Fibroblast of lung (primary cell): ENCODE data around the gene ICOSLG. TPM values are rescaled to one million over a fixed set of nuclear protein-coding genes. Genes with fewer than 3 reads are reported as not detected.

Experiments used
- DNase-seq, 2 donors: peaks; one replicate each; pipeline versions ENCODE4 v3.0.0 to v3.0.0-alpha.2; 2010; ENCODE audit warnings: low read depth in 2 of 2
- H2AFZ ChIP-seq: 2 replicates; pipeline ENCODE4 v1.5.1; 2012; ENCODE audit warnings: low read length, control low read depth, inconsistent platforms
- H3K27ac ChIP-seq: 2 replicates; pipeline ENCODE4 v1.5.1; 2011; ENCODE audit warnings: low read length, control low read depth; ENCODE audit not compliant: insufficient read depth
- H3K27me3 ChIP-seq: 2 replicates; pipeline ENCODE4 v1.5.1; 2011; ENCODE audit warnings: mild to moderate bottlenecking, low read length; ENCODE audit not compliant: control insufficient read depth, insufficient read depth
- H3K36me3 ChIP-seq: 2 replicates; pipeline ENCODE4 v1.5.1; 2011; ENCODE audit warnings: low read length; ENCODE audit not compliant: control insufficient read depth, insufficient read depth
- H3K4me1 ChIP-seq: 2 replicates; pipeline ENCODE4 v1.5.1; 2011; ENCODE audit warnings: low read length; ENCODE audit not compliant: control insufficient read depth, insufficient read depth; ENCODE audit errors: extremely low read depth
- H3K4me2 ChIP-seq: 2 replicates; pipeline ENCODE4 v1.5.1; 2011; ENCODE audit warnings: low read length, control low read depth; ENCODE audit not compliant: insufficient read depth; ENCODE audit errors: extremely low read depth
- H3K4me3 ChIP-seq, 4 experiments: fragments of 200-600 bp in 1 of 4; sonication (generic) in 1 of 4; replicated peaks in 1 of 4; 2 replicates each; pipeline ENCODE4 v1.5.1; 2011 to 2016; ENCODE audit warnings: low read length in 4 of 4, low read depth in 3 of 4, mild to moderate bottlenecking in 3 of 4, control low read depth in 2 of 4, inconsistent platforms in 1 of 4, mixed read lengths in 1 of 4; ENCODE audit not compliant: insufficient read depth in 1 of 4; ENCODE audit errors: control extremely low read depth in 1 of 4
- H3K79me2 ChIP-seq: 2 replicates; pipeline ENCODE4 v1.5.1; 2012; ENCODE audit warnings: mild to moderate bottlenecking, low read length, inconsistent platforms; ENCODE audit not compliant: control insufficient read depth, insufficient read depth
- H3K9ac ChIP-seq: 2 replicates; pipeline ENCODE4 v1.5.1; 2011; ENCODE audit warnings: mild to moderate bottlenecking, low read length, control low read depth; ENCODE audit not compliant: insufficient read depth
- H3K9me3 ChIP-seq: 2 replicates; pipeline ENCODE4 v1.5.1; 2012; ENCODE audit warnings: low read depth, low read length; ENCODE audit not compliant: control insufficient read depth, insufficient read depth
- H4K20me1 ChIP-seq: 2 replicates; pipeline ENCODE4 v1.5.1; 2011; ENCODE audit warnings: low read length; ENCODE audit not compliant: control insufficient read depth, insufficient read depth; ENCODE audit errors: extremely low read depth
- EZH2 ChIP-seq: IDR thresholded peaks from 2 replicates; pipeline ENCODE4 v1.5.1; 2012; ENCODE audit warnings: low read length, control low read depth, mild to moderate bottlenecking; ENCODE audit errors: missing control alignments
- polyA plus RNA-seq, 2 donors: library from polyadenylated mRNA; depleted of rRNA in 1 of 2; stranded (reverse) in 1 of 2; unstranded in 1 of 2; fragments of >200 nt; gene quantifications; 2 replicates each; pipeline ENCODE4 v1.2.1, GENCODE V29; 2011 to 2012; ENCODE audit warnings: missing spikeins in 1 of 2
- total RNA-seq: library from RNA; depleted of rRNA; stranded (reverse); fragments of >200 nt; gene quantifications from 2 replicates; pipeline ENCODE4 v1.2.1, GENCODE V29; 2014
- TF ChIP-seq, protein P1 (sequence below), 2 donors: IDR thresholded peaks in 1 of 2; conservative IDR thresholded peaks in 1 of 2; 1 replicate in 1 of 2; 2 replicates in 1 of 2; pipeline ENCODE4 v1.5.1; 2011 to 2012; ENCODE audit warnings: low read length in 2 of 2, control low read depth in 1 of 2, inconsistent platforms in 1 of 2, low read depth in 1 of 2, mild to moderate bottlenecking in 1 of 2

ICOSLG gene
- total and polyA plus RNA-seq, 2 donors (not counting 1 experiment from before 2014, with no cell fraction given) = under 0.01 TPM; not detected in 1

DNA sequence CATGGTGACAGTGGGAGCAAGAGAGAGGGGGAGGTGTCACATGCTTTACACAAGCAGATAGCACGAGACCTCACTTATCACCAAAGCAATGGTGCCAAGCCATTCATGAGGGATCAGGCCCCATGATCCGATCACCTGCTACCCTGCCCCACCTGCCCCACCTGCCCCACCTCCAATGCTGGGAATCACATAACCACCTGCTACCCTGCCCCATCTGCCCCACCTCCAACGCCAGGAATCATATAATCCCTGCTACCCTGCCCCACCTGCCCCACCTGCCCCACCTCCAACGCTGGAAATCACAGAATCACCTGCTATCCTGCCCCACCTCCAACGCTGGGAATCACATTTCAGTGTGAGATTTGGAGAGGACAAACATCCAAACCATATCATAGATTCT is 34.3 kb upstream of the ICOSLG start:
- Histone ChIP-seq H3K9me3 (no peaks in the 10 kb centered on the region), H3K9ac (no peak overlapping the region), H3K27me3 (peaks cover 2% of the 10 kb centered on the region), H3K36me3 (no peaks in the 10 kb centered on the region), H3K27ac (no peak overlapping the region), H3K4me2 (no peak overlapping the region), H4K20me1 (no peaks in the 10 kb centered on the region), H3K79me2 (no peaks in the 10 kb centered on the region), H3K4me3 (no peak overlapping the region), H3K4me1 (no peaks in the 10 kb centered on the region), H2AFZ (no peak overlapping the region)
- TF ChIP-seq, protein P1, sequence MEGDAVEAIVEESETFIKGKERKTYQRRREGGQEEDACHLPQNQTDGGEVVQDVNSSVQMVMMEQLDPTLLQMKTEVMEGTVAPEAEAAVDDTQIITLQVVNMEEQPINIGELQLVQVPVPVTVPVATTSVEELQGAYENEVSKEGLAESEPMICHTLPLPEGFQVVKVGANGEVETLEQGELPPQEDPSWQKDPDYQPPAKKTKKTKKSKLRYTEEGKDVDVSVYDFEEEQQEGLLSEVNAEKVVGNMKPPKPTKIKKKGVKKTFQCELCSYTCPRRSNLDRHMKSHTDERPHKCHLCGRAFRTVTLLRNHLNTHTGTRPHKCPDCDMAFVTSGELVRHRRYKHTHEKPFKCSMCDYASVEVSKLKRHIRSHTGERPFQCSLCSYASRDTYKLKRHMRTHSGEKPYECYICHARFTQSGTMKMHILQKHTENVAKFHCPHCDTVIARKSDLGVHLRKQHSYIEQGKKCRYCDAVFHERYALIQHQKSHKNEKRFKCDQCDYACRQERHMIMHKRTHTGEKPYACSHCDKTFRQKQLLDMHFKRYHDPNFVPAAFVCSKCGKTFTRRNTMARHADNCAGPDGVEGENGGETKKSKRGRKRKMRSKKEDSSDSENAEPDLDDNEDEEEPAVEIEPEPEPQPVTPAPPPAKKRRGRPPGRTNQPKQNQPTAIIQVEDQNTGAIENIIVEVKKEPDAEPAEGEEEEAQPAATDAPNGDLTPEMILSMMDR (conservative IDR thresholded peaks at IDR 0.05 in 1 of 2, IDR thresholded peaks at IDR 0.05 in 1 of 2; ENCODE audit: low read depth in 1 of 2, low read length in 2 of 2) = no peak
- no peak for TF ChIP-seq EZH2
- no peak for DNase-seq

DNA sequence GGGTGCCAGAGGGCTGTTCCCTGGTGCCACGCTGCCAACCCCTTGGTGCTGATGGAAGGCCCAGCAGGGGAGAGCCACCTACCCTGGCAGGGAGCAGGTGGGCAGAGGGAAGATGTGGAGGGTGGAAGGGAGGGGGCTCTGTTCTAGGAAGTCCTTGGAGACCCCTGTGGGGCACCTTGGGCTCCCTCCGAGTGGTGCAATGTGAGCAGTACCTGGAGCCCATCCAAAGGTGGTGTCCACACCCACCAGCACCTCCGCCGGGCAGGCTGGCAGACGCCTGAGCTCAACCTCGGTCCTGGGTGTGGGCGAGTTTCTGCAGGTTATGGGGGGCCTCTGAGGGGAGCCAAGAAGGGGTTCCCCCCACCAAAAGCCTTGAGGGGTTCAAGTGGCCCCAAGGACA is 32.3 kb upstream of the ICOSLG start:
- Histone ChIP-seq H3K9ac (no peak overlapping the region), H3K27ac (no peak overlapping the region), H3K4me2 (no peak overlapping the region), H3K27me3 (peaks cover 2% of the 10 kb centered on the region), H3K4me3 (no peak overlapping the region), H2AFZ (no peak overlapping the region), H3K4me1 (no peaks in the 10 kb centered on the region), H3K79me2 (no peaks in the 10 kb centered on the region), H4K20me1 (no peaks in the 10 kb centered on the region), H3K36me3 (no peaks in the 10 kb centered on the region), H3K9me3 (no peaks in the 10 kb centered on the region)
- no peak for TF ChIP-seq EZH2
- TF ChIP-seq, protein P1 (conservative IDR thresholded peaks at IDR 0.05 in 1 of 2, IDR thresholded peaks at IDR 0.05 in 1 of 2; ENCODE audit: low read depth in 1 of 2, low read length in 2 of 2) = no peak
- no peak for DNase-seq

DNA sequence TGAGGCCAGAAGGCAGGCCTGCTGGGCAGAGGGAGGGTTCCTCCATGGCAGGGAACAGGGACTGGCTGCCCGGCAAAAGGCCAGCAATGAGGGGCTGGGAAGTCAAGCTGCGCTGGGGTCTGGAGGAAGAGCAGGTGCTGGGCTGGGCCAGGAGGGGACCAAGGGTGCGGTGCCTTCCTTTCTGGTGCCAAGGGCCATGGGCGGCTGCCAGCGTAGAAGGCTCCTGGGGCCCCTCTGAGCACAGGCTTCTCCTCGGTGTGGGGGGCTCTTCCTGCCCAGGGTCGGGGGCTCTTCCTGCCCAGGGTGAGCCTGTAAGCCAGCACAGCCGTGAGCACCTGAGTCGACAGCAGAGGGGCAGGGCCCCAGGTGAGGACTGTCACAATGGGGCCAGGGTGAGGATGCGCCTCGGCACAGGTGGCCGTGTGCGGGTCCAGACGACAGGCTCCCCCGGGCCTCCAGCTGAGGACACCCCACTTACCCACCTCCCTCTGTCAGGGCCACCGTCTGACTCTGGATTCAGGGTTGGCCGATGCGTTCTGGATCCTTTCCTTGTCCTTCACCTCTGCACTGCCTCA is 31.6 kb upstream of the ICOSLG start:
- no peaks in the 10 kb centered on the region for H3K36me3 ChIP-seq
- no peaks in the 10 kb centered on the region for H3K79me2 ChIP-seq
- no peaks in the 10 kb centered on the region for H3K4me1 ChIP-seq
- H3K4me2 ChIP-seq = no peak overlapping the region
- H3K9ac ChIP-seq = no peak overlapping the region
- H3K27ac ChIP-seq = no peak overlapping the region
- no peak for TF ChIP-seq EZH2
- TF ChIP-seq, protein P1 (conservative IDR thresholded peaks at IDR 0.05 in 1 of 2, IDR thresholded peaks at IDR 0.05 in 1 of 2; ENCODE audit: low read depth in 1 of 2, low read length in 2 of 2) = no peak
- peaks cover 2% of the 10 kb centered on the region for H3K27me3 ChIP-seq
- no peak for DNase-seq
- no peaks in the 10 kb centered on the region for H4K20me1 ChIP-seq
- no peak overlapping the region for H3K4me3 ChIP-seq
- no peaks in the 10 kb centered on the region for H3K9me3 ChIP-seq
- H2AFZ ChIP-seq = no peak overlapping the region
